GM18868 (cell line): ENCODE results near the gene NRXN3.

Experiments used
- ATAC-seq: cut with Tn5 transposase; IDR thresholded peaks from one replicate; pipeline ENCODE4 v1.9.1; 2021; ENCODE audit warnings: mild to moderate bottlenecking, moderate library complexity; ENCODE audit not compliant: unreplicated experiment

Gene NRXN3

GRCh38 chr14:79037593-79037992 lies 867.4 kb downstream of the NRXN3 start:
- ATAC-seq = no peak

GRCh38 chr14:79040790-79041189 lies 870.6 kb downstream of the NRXN3 start:
- no peak for ATAC-seq

- ATAC-seq = no peak
Measured at GRCh38 chr14:79043194-79043889, 873.2 kb downstream of the NRXN3 start.

- no peak for ATAC-seq
Measured at GRCh38 chr14:79044894-79045624, 874.9 kb downstream of the NRXN3 start.

GRCh38 chr14:79050787-79051727 lies 880.9 kb downstream of the NRXN3 start:
- no peak for ATAC-seq

GRCh38 chr14:79051742-79052141 lies 881.6 kb downstream of the NRXN3 start:
- no peak for ATAC-seq

- ATAC-seq = no peak
Measured at GRCh38 chr14:79056879-79057278, 886.7 kb downstream of the NRXN3 start.

GRCh38 chr14:79057333-79057732 lies 887.2 kb downstream of the NRXN3 start:
- ATAC-seq = no peak

- ATAC-seq = no peak
Measured at GRCh38 chr14:79062226-79062625, 892.1 kb downstream of the NRXN3 start.

- ATAC-seq = peak; percentile 91
Measured at GRCh38 chr14:79064214-79064613, 894.0 kb downstream of the NRXN3 start.

- peak; percentile 42 for ATAC-seq
Measured at GRCh38 chr14:79074510-79074909, 904.3 kb downstream of the NRXN3 start.

GRCh38 chr14:79076428-79076827 lies 906.3 kb downstream of the NRXN3 start:
- ATAC-seq = no peak

- no peak for ATAC-seq
Measured at GRCh38 chr14:79077096-79077495, 906.9 kb downstream of the NRXN3 start.

- ATAC-seq = no peak
Measured at GRCh38 chr14:79080040-79080439, 909.9 kb downstream of the NRXN3 start.

GRCh38 chr14:79082883-79083282 lies 912.7 kb downstream of the NRXN3 start:
- ATAC-seq = no peak

GRCh38 chr14:79083356-79083755 lies 913.2 kb downstream of the NRXN3 start:
- ATAC-seq = no peak

GRCh38 chr14:79084861-79085260 lies 914.7 kb downstream of the NRXN3 start:
- ATAC-seq = no peak

- no peak for ATAC-seq
Measured at GRCh38 chr14:79089576-79089975, 919.4 kb downstream of the NRXN3 start.

- ATAC-seq = no peak
Measured at GRCh38 chr14:79090641-79091180, 920.5 kb downstream of the NRXN3 start.

GRCh38 chr14:79091381-79091963 lies 921.3 kb downstream of the NRXN3 start:
- ATAC-seq = no peak

GRCh38 chr14:79093531-79093930 lies 923.4 kb downstream of the NRXN3 start:
- peak; percentile 65 for ATAC-seq
